Hepatocyte (in vitro differentiated cells): ENCODE data around the gene PMEPA1.

ENCODE experiments used
- CTCF ChIP-seq: fragments of 200-600 bp; sonication (generic); IDR thresholded peaks from 2 replicates; pipeline ENCODE4 v1.5.1; 2016; ENCODE audit warnings: antibody characterized with exemption, mild to moderate bottlenecking; ENCODE audit not compliant: poor library complexity
- EZH2 ChIP-seq: fragments of 200-600 bp; sonication (generic); IDR thresholded peaks from 2 replicates; pipeline ENCODE4 v1.6.1; 2016; ENCODE audit warnings: antibody characterized with exemption, mild to moderate bottlenecking, borderline replicate concordance

GRCh38 chr20:57725636-57726035, 15.8 kb upstream of the PMEPA1 start:
- TF ChIP-seq CTCF: no peak
- TF ChIP-seq EZH2: no peak
